Midbrain (tissue), 1 donor: ENCODE data around the gene TLE3.
"Not testable (repeated sequence)": the region's sequence is repeated elsewhere in the genome, so short reads cannot be mapped to it uniquely, and the experiment has no call there.

ENCODE experiments used
- DNase-seq: peaks from one replicate; lab custom pipeline; 2025; lab: John Stamatoyannopoulos, UW

TLE3 gene

DNA sequence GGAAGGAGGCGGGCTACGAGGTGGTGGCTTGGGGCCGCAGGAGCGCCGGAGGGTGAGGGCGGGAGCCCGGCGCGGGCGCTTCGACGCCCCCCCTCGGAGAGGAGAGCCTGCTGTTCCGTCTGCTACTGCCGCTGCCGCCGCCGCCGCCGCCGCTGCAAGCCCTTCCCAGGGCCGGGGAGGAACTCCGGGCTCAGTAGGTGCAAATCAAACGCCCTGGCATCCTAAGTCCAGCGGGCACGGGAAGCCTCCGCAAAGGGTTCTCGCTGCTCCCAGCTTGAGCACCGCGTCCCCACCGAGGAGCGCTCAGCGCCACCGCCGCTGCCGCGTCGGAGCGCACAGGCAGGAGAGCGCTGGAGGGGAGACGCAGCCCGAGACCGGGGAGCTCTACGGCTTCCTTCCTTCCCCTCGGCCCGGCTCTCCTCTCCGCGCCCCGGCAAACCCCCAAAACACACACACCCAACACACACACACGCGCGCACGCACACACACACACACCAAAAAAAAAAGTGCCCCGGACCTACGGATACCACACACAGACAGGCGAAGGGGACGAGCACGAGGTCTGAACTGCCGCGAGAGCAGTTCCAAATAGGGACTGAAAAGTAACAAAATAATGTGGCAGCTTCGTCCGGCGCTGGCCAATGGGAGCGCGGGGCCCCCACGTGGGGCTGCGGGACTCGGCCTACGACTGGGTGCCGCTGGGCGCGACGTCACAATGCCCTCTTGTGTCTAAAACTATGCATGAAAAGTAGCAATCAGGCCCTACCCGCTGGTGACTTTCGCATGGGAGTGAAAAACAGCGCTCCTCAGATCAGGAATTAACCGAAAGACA is at the start of gene TLE3:
TSS of gene TLE3 (minus strand) at position 597 of the 832 bp plus-strand sequence. CDS start 1,119 bp downstream, outside the sequence.
- DNase-seq, result peak; percentile 96

DNA sequence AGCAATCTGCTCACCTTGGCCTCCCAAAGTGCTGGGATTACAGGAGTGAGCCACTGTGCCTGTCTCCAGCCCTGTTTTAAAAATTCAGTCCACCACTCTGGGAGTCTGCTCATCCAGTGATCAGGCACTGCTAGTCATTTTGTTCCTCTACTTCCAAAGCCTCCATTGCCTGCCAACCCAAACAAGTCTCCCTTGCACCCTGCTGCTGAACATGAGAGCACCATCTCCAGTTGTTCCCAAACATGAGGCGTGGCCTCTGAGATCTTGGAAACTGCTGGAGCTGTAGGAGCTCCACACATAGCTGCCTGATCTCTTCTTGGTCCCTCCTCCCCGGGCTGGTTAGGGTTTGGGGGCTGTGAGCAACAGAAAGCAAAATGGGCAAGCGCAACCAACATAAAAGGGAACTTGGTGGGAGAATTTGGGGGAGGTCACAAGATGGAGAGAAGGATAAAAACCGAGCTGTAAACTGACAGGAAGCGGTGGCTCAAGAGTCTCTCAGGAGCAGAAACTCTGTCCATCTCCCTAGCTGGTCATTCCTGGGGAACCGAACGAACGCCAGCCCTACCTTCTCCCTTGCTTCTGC is 49.6 kb upstream of the TLE3 start:
- no peak for DNase-seq

DNA sequence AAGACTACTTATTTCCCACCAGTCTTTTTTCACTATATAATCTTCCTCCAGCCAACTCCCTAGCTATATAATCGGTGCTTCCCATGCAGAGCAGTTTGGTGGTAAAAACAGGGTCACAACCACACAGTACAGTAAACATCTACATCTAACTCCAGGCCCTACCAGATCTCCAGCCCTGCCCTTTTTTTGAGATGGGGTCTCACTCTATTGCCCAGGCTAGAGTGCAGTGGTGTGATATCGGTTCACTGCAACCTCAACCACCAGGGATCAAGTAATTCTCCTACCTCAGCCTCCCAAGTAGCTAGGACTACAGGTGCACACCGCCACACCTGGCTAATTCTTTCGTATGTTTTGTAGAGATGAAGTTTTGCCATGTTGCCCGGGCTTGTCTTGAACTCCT is 49.1 kb upstream of the TLE3 start:
- DNase-seq, result no peak

DNA sequence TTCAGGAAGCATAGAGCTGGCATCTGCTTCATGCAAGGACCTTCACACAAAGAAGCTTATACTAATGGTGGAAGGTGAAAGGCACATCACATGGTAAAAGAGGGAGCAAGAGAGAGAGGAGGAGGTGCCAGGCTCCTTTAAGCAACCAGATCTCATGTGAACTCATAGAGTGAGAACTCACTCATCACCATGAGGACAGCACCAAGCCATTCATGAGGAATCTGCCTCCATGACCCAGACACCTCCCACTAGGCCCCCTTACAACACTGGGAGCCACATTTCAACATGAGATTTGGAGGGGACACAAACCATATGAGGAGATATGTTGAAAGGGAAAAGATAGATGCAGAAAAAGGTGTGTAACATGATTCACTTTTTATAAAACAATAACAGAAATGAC is 48.4 kb upstream of the TLE3 start:
- DNase-seq, result no peak

DNA sequence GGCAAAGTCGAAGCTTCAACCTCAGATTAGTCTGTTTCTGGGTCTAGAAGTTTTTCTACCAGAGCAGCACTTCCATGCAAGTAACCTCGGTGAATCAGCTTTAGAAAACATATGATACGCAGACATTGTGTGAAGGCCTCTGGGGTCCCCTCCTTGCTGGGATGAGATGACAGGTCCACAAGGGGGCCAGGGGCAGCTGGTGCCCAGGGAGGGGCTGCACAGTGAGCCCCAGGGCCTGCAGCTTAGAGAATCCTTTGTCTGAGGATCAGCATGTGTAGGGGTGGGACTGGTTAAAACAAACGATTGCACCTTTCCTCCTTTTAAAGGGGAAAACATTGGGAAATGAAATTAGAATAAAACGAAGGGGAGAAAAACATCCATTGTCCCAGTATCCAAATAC is 47.5 kb upstream of the TLE3 start:
- DNase-seq, result no peak

DNA sequence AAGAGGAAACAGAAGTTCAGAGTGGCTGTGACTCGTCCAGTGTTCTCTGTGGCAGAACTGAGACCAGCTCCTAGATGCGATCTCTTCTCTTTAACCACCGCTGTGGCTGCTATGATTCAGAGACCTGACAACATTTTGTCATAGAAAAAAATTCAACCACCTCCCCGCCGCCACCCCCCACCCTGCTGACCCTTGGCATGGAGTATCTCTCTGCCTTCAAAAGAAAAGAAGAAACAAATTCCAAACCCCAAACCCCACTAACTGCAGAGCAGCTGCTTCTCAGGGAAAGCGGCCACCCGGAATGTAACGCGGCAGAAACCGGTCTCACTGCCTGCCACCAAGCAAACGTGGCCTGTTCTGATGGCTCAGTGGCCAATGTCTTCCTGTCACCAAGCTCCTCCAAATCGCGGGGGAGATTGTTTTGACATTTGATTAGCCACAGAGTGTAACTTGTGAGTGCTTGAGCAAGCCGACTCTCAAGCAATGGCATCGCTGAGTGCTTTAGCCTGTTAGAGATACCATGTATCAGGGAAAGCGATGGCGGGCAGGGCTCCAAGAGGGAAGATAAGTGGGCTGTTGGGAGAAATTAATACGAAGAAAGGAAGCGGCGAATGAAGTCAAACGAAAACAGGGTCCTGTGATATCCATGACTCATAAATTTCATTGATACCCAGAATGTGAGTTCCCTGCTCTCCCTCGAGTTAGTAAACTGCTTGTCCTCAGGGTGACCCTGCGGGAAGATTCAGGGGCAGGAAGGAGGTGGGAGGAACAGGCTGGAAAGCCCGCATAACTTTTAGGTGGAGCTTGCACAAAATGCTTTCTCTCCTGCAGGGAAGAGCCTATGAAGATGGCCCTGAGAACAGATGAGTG is 44.8 kb upstream of the TLE3 start:
- DNase-seq, result no peak

DNA sequence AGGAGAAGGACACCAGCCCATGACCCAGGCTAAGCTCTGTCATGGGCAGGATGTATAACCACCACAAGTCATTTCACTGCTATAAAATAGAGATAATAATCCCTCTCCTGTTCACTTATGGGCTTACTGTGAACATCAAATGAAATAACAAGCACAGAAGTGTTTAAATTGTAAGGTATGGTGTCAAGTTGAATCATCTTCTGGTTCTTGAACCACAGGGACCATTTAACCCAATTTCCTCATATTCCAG is 44.3 kb upstream of the TLE3 start:
- DNase-seq, result no peak

DNA sequence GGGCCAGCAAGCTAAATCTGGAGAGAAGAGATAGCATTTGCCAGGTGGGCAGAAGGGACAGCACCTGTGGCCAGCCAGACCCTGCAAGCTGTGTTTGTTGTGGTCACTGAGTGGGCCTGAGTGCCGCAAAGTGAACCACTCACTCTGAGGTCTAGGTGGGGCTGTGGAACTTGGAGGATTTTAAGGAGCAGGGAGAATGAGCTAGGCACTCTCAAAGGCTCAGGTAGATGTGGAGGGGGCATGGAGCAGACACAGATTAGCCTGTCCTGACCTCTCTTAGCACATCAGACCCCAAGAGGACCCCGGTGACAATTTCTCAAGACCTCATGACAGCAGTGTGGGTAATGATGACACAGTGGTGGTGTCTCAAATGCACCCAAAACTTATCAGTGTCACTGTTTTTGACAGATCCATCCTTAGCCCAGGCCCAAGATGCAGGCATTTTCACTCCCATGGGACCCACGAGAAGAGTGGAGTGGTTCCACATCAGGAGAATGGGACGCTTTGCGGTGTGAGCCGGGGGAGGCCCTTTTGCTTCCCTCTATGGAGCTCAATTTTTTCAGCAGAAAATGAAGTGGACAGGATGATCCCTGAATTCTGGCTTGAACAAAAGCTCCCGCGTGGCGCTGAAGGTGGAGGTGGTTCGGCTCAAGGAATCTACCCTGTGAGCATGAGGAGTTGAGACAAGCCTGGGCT is 43.8 kb upstream of the TLE3 start:
- DNase-seq, result no peak

DNA sequence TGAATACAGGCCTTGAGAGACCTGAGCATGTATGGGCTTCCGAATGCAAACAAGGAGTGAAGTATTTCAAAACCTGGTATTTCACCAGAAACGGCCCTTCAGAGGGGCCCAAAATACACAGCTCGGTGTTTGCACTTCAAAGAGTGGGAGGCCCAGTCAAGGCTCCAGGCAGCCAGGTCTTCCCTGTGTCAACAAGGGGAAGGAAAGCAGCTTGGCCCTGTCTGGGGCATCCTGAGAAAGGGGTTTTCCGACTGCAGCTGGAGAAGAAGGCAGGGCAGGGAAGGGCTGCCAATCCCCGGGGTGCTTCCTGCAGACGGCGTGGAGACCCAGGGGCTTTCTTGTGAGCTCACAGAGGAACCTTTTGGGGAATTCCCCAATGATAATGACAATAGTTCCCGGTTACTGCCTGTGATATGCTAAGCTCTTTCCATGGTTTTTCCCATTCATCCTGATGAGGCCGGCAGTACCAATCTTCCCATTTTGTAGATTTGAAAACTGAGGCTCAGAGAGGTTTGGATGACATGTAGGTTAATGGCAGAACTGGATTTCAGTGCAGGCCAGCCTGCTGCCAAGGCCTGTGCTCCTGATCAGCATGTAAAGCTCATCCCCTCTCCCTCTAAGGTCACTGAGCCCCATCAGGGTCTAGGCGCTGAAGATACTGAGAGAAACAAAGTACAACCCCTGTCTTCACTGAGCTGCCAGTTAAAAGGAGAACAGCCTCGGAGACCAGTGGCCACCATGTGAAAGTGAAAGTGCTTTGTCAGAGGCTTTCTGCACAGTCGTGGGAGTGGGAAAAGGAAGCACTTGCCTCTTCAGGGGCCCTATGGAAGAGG is 43.0 kb upstream of the TLE3 start:
- DNase-seq, result no peak

DNA sequence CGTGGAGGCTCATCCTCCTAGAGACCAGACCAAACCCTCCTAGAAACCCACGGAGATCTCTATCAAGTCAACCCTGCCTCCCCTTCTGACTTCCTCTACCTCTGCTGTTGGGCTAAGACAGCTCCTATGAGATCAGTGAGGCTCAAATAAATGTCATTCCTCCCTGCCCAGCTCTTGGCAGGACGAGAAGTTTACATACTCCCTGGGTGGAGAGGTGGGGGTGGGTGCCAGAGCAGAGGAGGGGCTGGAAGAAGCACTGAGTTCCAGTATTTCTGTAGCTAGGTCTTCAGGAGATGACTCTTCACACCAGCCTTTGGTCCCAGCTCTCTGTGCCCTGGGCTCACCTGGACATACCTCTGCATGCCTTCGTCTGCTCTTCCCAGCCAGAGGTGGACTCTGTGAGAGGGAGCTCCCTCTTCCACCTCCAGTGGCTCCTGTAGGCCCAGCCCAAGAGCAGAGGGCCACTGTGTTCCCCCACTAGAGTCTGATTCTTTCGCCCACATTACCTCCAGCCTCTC is 42.4 kb upstream of the TLE3 start:
- no peak for DNase-seq

DNA sequence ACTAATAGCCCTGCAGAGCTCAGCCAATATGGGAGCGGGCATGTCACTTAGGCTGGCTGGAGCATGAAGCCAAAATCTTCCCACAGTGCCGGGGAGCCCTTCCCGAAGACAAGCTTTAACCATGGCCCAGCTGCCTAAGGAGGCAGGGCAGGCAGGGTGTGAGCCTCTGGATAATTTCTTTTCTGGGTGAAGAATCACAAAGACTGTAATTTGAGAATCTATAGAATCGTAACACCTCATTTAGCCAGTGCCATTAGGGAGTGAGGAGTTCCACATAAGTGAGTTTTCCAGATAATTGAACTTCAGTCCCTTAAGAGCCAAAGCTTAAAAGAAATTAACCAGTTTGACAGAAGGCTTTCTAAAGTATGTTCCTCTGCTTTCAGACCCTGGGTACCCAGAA is 40.2 kb upstream of the TLE3 start:
- DNase-seq, result no peak

DNA sequence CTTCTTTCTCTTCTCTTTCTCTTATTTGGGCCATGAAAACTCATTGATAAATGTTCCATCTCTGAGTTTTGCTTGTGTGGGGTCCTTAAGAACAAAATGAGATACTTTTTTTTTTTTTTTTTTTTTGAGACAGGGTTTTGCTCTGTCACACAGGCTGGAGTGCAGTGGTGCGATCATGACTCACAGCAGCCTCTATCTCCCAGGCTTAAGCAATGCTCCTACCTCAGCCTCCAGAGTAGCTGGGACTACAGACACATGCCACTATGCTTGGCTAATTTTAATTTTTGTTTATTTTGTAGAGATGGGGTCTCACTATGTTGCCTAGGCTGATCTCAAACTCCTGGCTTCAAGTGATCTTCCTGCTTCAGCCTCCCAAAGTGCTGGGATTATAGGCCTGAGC is 39.3 kb upstream of the TLE3 start:
- DNase-seq, result not testable (repeated sequence)

DNA sequence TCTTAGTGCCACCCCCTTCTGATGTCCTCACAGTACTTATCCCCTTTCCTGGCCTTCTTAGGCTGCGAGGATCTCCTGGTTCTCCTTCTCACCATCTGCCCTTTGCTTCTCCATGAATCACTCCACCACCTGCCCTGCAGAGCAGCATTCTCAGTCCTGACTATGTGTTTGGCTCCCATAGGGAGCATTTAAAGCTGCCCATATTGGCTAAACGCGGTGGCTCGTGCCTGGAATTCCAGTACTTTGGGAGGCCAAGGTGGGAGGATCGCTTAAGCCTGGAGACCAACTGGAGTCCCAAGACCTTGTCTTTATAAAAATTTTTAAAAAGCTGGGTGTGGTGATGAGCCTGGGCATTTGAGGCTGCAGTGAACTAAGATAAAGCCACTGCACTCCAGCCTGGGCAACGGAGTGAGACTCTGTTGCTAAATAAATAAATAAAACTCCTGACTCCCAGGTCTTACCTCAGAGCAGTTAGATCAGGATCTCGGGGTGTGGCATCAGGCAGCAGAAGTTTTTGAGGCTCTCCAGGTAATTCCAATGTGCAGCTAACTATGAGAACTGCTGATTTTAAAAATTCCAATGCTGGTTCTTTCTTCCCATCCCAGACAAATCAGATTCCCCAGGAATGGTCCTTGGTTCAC is 36.2 kb upstream of the TLE3 start:
- DNase-seq, result no peak

DNA sequence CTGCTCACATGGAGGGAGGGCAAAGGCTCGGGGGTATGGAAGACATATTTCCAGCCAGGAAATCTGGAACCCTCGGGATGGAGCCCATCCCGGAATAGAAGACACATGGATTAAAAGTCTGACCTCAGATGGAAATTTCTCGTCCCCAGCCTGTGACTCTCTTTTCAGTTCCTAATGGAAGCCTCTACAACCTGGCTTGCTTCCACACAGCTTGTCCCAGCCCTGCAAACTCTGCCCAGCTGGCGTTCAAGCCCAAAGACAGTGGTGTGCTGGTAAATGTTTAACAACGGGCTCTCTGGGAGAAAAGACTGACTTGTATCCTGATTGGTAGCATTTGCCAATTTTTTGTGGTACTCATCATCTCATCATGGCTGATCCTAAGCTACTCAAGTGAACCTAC is 35.6 kb upstream of the TLE3 start:
- DNase-seq, result peak; percentile 18

DNA sequence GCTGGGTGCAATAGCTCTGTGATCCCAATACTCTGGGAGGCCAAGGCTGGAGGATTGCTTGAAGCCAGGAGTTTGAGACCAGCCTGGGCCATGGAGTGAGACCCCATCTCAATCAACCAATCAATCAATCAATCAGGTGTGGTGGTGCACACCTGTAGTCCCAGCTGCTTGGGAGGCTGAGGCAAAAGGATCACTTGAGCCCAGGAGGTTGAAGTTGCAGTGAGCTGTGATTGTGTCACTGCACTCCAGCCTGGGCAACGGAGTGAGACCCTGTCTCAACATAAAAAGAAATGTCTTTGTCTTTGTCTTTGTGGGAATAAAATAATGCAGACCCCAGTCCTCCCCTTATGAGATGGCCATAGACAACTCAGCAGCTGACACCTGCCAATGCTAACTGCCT is 34.9 kb upstream of the TLE3 start:
- no peak for DNase-seq

DNA sequence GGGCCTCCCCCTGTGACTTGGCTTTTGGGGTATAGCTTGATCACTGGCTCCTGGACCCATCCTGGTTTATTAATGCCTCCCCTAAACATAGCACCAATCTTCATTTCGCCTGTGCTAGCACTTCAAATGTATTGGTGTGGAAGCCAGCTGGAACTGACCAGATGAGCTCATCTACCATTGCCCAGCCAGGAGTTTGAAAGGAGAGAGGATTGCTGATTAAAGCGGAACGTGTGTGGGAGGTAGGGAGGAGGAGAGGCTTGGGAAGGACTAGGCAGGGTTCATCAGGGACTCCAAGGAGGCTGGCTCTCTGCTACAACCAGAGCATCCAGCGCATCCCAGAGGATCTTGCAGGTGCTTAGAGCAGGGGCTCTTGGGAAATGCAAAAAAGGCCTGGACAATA is 34.4 kb upstream of the TLE3 start:
- no peak for DNase-seq

DNA sequence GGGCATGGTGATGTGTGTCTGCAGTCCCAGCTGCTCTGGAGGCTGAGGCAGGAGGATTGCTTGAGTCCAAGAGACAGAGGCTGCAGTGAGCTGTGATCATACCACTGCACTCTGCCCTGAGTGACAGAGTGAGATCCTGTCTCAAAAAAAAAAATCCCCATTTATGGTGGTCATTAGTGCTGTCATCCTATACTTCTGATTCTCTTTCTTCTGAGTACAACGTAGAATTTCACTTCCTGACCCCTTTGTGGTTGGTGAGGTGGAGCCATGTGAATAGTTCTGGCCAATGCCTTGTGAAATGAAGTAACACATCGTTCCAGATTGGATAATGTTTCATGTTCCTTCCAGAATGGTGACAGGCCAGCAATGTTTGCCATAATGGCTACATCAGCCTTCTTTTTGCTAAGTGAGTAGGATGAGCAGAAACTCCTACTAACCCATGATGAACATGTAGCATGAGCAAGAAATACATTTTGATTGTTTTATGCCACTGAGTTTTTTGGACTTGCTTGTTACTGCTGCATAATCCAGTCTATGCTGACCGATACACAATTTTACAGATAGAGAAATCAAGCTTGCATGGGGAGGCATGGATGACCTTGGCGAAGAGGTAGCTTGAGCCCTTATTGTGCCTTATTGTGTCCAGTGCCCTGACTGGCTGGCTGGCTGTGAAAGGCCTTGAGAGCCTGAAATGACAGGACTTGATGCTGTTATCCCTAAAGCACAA is 30.9 kb upstream of the TLE3 start:
- no peak for DNase-seq

DNA sequence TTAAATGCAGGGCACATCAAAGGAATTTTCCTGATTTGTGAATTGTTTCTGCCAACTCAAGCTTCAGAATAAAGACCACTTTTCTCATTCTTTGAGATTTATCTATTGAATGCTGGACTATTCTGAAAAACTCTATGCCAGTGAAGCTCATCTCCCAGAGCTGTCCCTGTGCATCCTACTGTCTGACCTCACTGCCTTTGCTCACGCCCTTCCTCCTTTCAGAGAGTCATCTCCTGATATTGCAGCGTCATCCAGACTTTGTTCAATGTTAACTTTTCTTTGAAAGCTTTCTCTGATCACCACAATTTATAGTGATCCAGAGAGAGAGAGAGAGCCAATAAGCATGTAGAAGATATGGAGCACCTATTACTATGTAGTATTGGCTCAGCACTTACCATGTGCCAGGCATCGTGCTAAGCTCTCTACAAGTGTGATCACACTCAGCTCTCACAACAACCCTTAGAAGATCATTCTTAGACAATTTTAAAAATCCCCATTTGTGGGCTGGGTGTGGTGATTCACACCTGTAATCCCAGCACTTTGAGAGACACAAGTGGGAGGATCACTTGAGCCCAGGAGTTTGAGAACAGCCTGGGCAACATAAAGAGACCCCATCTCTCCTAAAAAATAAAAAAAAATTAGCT is 30.2 kb upstream of the TLE3 start:
- no peak for DNase-seq

DNA sequence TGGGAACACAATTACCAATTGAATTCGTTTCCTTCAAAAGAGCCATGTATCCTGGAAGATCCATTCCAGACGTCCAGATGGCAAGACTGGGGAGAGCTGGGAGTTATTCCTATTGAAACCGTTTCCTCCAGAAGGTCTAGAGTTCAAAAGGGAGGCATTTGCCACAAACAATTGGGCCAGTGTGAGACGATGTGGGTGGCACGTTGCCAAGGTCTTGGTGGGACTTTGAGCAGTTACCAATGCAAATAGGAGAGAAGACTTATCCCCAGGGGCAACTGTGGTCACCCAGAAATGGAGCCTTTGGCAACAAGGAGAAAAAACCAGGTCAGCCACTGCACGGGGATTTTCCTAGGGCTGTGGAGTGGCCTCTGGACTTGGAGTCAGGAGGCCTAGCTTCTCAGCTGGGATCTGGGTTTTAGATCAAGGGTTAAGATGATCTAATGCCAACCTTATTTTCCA is 29.6 kb upstream of the TLE3 start:
- DNase-seq, result peak; percentile 39

DNA sequence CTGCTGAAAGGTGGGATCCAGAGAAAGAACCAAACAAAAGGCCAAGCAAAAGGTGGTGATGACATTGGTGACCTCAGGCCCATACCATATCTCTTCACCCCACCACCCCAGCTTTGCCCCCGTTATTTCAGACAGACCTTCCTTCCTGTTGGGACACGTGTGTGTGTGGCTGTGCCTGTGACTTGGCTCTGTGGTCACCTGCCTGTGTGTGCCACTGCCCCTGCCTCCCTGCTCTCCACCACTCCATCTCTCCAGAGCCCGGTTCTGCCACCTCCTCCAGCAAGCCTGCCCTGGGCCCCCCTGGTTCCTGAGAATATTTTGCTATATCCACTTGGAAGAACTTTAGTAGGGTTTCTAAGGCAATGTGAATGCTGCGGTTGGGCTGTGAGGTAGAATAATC is 28.6 kb upstream of the TLE3 start:
- no peak for DNase-seq
